Measurements from ENCODE around the gene PI3.

- TF ChIP-seq, protein P1, sequence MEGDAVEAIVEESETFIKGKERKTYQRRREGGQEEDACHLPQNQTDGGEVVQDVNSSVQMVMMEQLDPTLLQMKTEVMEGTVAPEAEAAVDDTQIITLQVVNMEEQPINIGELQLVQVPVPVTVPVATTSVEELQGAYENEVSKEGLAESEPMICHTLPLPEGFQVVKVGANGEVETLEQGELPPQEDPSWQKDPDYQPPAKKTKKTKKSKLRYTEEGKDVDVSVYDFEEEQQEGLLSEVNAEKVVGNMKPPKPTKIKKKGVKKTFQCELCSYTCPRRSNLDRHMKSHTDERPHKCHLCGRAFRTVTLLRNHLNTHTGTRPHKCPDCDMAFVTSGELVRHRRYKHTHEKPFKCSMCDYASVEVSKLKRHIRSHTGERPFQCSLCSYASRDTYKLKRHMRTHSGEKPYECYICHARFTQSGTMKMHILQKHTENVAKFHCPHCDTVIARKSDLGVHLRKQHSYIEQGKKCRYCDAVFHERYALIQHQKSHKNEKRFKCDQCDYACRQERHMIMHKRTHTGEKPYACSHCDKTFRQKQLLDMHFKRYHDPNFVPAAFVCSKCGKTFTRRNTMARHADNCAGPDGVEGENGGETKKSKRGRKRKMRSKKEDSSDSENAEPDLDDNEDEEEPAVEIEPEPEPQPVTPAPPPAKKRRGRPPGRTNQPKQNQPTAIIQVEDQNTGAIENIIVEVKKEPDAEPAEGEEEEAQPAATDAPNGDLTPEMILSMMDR (conservative IDR thresholded peaks at IDR 0.05; ENCODE audit: low read depth in 2 of 2) = no peak
- TF ChIP-seq EZH2 (IDR thresholded peaks at IDR 0.05; ENCODE audit: low read depth, unreplicated experiment) = no peak
- TF ChIP-seq REST (IDR thresholded peaks at IDR 0.05; ENCODE audit: unreplicated experiment) = no peak
- no peak for TF ChIP-seq ETS1 (IDR thresholded peaks at IDR 0.05)
Measured at GRCh38 chr20:45212836-45213235, 38.1 kb downstream of the PI3 start.

Measured in GM23338 (cell line).